Ovary (tissue), 9 donors: ENCODE data around the gene C21orf91. TPM values are rescaled to one million over a fixed set of nuclear protein-coding genes. Genes with fewer than 3 reads are reported as not detected.

Source experiments
- DNase-seq, 5 donors: peaks; one replicate each; pipeline ENCODE4 v3.0.0-alpha.2; 2019 to 2020
- H3K27ac ChIP-seq, 2 donors: fragments of 200-600 bp; one replicate each; pipeline versions ENCODE4 v1.5.1 to v1.8.0; 2019 to 2022
- H3K27me3 ChIP-seq: fragments of 200-600 bp; one replicate; pipeline ENCODE4 v1.8.0; 2022
- H3K36me3 ChIP-seq: fragments of 200-600 bp; sonication (generic); one replicate; pipeline ENCODE4 v1.5.1; 2019
- H3K4me1 ChIP-seq: one replicate; pipeline ENCODE4 v1.8.1; 2013; ENCODE audit warnings: mild to moderate bottlenecking, moderate library complexity; ENCODE audit not compliant: insufficient read depth
- H3K4me3 ChIP-seq: fragments of 200-600 bp; sonication (generic); one replicate; pipeline ENCODE4 v1.5.1; 2017
- H3K9me3 ChIP-seq, 2 donors: fragments of 200-600 bp in 1 of 2; sonication (generic) in 1 of 2; one replicate each; pipeline versions ENCODE4 v1.5.1 to v1.8.1; 2013 to 2019; ENCODE audit warnings: mild to moderate bottlenecking in 1 of 2, moderate library complexity in 1 of 2
- CTCF ChIP-seq, 3 donors: fragments of 450-650 bp in 2 of 3; fragments of 200-600 bp in 1 of 3; IDR thresholded peaks; one replicate each; pipeline versions ENCODE4 v1.5.1 to v1.8.0; 2016 to 2022; ENCODE audit warnings: antibody characterized with exemption in 3 of 3, mild to moderate bottlenecking in 1 of 3
- EP300 ChIP-seq: sonication (generic); formaldehyde crosslinking; IDR thresholded peaks from one replicate; pipeline ENCODE4 v1.6.1; 2017; ENCODE audit warnings: antibody characterized with exemption
- POLR2A ChIP-seq: fragments of 450-650 bp; IDR thresholded peaks from one replicate; pipeline ENCODE4 v1.6.1; 2017; ENCODE audit warnings: antibody characterized with exemption, mild to moderate bottlenecking, moderate library complexity
- WGBS, 3 donors: extraction: QIAGEN DNeasy Blood & Tissue Kit in 1 of 3; methylation state at CpG; one replicate each; pipeline versions ENCODE4 v1.1.5 to v1.1.7; 2013 to 2017; 5-methylcytosine and 5-hydroxymethylcytosine counted together
- intact Hi-C, 4 donors: fragments of 100-400 bp; cut with DNase I; formaldehyde crosslinking; loops; one replicate each; pipeline versions ENCODE4 v1.11.0 to v1.15.1; 2022 to 2023
- polyA plus RNA-seq, 2 donors: library from polyadenylated mRNA; stranded (reverse); fragments of 200-250 nt in 1 of 2; fragments of 350-450 nt in 1 of 2; fragmentation: Illumina TruSeq in 1 of 2; extraction: RNeasy Lipid Tissue Mini Kit (QIAGEN cat#74804) in 1 of 2; gene quantifications; one replicate each; pipeline ENCODE4 v1.2.3, GENCODE V29; 2013 to 2014
- total RNA-seq, 7 donors: library from RNA; depleted of rRNA in 2 of 7; stranded (reverse); fragments of >200 nt in 2 of 7; fragmentation: NEBNext Ultra II Directional in 3 of 7; extraction: Animal tissue kit (Norgen Biotek cat#: 25700) in 3 of 7; gene quantifications; one replicate each; pipeline versions ENCODE4 v1.1.0 to v1.2.4, GENCODE V29; 2016 to 2023
- donor health status: DM: no; HTN: no; CAD: no; lungs with moderate emphysema.
- donor health status: DM: no; HTN: no; CAD: no.
- donor health status: Bipolar disorder and iron deficiency.
- donor health status: DM: yes; HTN: yes; CAD: no.
- donor health status: DM: no; HTN: no; CAD: no.
- donor health status: DM: yes; HTN: yes; CAD: no.

C21orf91 gene
- total and polyA plus RNA-seq, 9 donors = 5.3 to 19.2 (median 14.6) TPM

- intact Hi-C loops = no loop called here
- TF ChIP-seq EP300 (no peak), CTCF (IDR thresholded peaks at IDR 0.05) (no peak), POLR2A (no peak)
- WGBS, 3 donors = 47 to 50% (median 49%) methylated on average over 3 of the region's 3 CpGs
Measured at GRCh38 chr21:17829472-17829871, 10.3 kb upstream of the C21orf91 start.

GRCh38 chr21:17828223-17828622, 9.1 kb upstream of the C21orf91 start:
- WGBS, 3 donors = 48 to 56% (median 48%) methylated on average over 3 of the region's 3 CpGs
- no peaks in the 10 kb centered on the region for H3K36me3 ChIP-seq
- DNase-seq = no peak
- TF ChIP-seq EP300 (no peak), POLR2A (no peak)
- no peaks in the 10 kb centered on the region for H3K9me3 ChIP-seq
- no peaks in the 10 kb centered on the region for H3K27me3 ChIP-seq
- H3K27ac ChIP-seq = no peak overlapping the region
- no peak overlapping the region for H3K4me3 ChIP-seq
- H3K4me1 ChIP-seq = no peaks in the 10 kb centered on the region
- intact Hi-C loops = no loop called here

More at GRCh38 chr21:17829472-17829871, 10.3 kb upstream of the C21orf91 start:
- H3K27ac ChIP-seq = no peak overlapping the region
- no peak overlapping the region for H3K4me3 ChIP-seq
- H3K27me3 ChIP-seq = no peaks in the 10 kb centered on the region
- DNase-seq = no peak
- H3K4me1 ChIP-seq = no peaks in the 10 kb centered on the region
- H3K36me3 ChIP-seq = no peaks in the 10 kb centered on the region
- H3K9me3 ChIP-seq = no peaks in the 10 kb centered on the region

GRCh38 chr21:17823846-17824245, 4.7 kb upstream of the C21orf91 start:
- TF ChIP-seq EP300 (no peak), CTCF (IDR thresholded peaks at IDR 0.05) (no peak), POLR2A (no peak)
- DNase-seq = no peak
- Histone ChIP-seq H3K9me3 (no peaks in the 10 kb centered on the region), H3K27ac (no peak overlapping the region), H3K27me3 (no peaks in the 10 kb centered on the region), H3K4me1 (no peaks in the 10 kb centered on the region), H3K4me3 (no peak overlapping the region), H3K36me3 (no peaks in the 10 kb centered on the region)
- intact Hi-C loops = no loop called here
- WGBS, 3 donors = 70 to 74% (median 74%) methylated on average over 6 of the region's 6 CpGs

- no peaks in the 10 kb centered on the region for H3K4me1 ChIP-seq
- no peaks in the 10 kb centered on the region for H3K9me3 ChIP-seq
- TF ChIP-seq CTCF (IDR thresholded peaks at IDR 0.05) (no peak), EP300 (no peak), POLR2A (no peak)
- H3K36me3 ChIP-seq = no peaks in the 10 kb centered on the region
- WGBS, 3 donors = 82 to 91% (median 82%) methylated on average over 3 of the region's 3 CpGs
- no peak for DNase-seq
- no peaks in the 10 kb centered on the region for H3K27me3 ChIP-seq
- no peak overlapping the region for H3K27ac ChIP-seq
- intact Hi-C loops = no loop called here
- no peak overlapping the region for H3K4me3 ChIP-seq
Measured at GRCh38 chr21:17821121-17821520, 2.0 kb upstream of the C21orf91 start.

GRCh38 chr21:17819877-17820229, 697 bp upstream of the C21orf91 start:
- intact Hi-C loops = no loop called here
- DNase-seq = no peak
- no peaks in the 10 kb centered on the region for H3K9me3 ChIP-seq
- no peak for TF ChIP-seq CTCF (IDR thresholded peaks at IDR 0.05)
- TF ChIP-seq POLR2A = no peak
- no peak for TF ChIP-seq EP300
- peak overlapping the region; percentile 82 to 92 for H3K27ac ChIP-seq
- H3K36me3 ChIP-seq = no peaks in the 10 kb centered on the region
- peak overlapping the region; percentile 86 for H3K4me3 ChIP-seq
- H3K27me3 ChIP-seq = no peaks in the 10 kb centered on the region
- H3K4me1 ChIP-seq = no peaks in the 10 kb centered on the region
- 0 to 1% (median 1%) methylated on average over 6 of the region's 6 CpGs for WGBS, 3 donors
